ENCODE measurements around the gene SH3D21.

DNA sequence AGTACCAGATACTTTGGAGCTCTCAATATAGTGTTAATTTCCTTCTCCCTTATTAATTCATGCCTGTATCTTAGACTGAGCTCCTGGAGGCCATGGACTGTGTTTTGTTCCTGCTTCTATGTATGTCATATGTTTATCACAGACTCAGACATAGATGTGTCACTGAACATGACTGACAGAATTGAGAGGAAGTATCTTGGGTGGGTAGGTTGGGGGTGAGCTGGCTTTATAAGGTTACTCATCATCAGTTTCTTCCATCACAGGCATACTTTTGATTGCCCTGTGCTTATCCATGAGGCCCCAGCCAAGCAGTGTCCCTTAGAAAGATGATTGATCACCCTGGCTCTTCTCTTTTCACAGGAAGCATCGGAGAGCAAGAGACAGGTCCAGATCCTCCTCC is 5.6 kb upstream of the SH3D21 start:
- TF ChIP-seq POLR2AphosphoS5 (IDR thresholded peaks at IDR 0.05) (no peak), CTCF (IDR thresholded peaks at IDR 0.05) (no peak)
